HCT116 (cell line): ENCODE measurements around the gene CSDE1.

Source experiments
- CEBPB ChIP-seq: IDR thresholded peaks from 2 replicates; pipeline ENCODE4 v1.6.1; 2012; ENCODE audit warnings: low read depth
- CTCF ChIP-seq, 3 experiments: fragments of 200-600 bp in 1 of 3; sonication (generic) in 1 of 3; IDR thresholded peaks in 2 of 3; conservative IDR thresholded peaks in 1 of 3; 2 replicates each; pipeline ENCODE4 v1.5.1; 2012 to 2017; ENCODE audit warnings: low read depth in 2 of 3, low read length in 2 of 3, antibody characterized with exemption in 1 of 3, borderline replicate concordance in 1 of 3, control low read depth in 1 of 3, mild to moderate bottlenecking in 1 of 3, mixed read lengths in 1 of 3, mixed run types in 1 of 3, moderate library complexity in 1 of 3; ENCODE audit not compliant: insufficient read depth in 1 of 3
- EZH2 ChIP-seq: fragments of 200-600 bp; sonication (generic); IDR thresholded peaks from 2 replicates; pipeline ENCODE4 v1.6.1; 2017; ENCODE audit warnings: antibody characterized with exemption, mixed run types
- JUND ChIP-seq: IDR thresholded peaks from 2 replicates; pipeline ENCODE4 v1.6.1; 2012
- POLR2A ChIP-seq: IDR thresholded peaks from 2 replicates; pipeline ENCODE4 v1.7.0; 2011; ENCODE audit warnings: borderline replicate concordance; ENCODE audit not compliant: insufficient read depth, insufficient read length; ENCODE audit errors: extremely low read depth
- POLR2AphosphoS5 ChIP-seq: IDR thresholded peaks from 2 replicates; pipeline ENCODE4 v1.6.1; 2011; ENCODE audit warnings: mild to moderate bottlenecking, low read depth, low read length, moderate library complexity
- RAD21 ChIP-seq: IDR thresholded peaks from 2 replicates; pipeline ENCODE4 v1.6.1; 2012; ENCODE audit warnings: low read depth, mild to moderate bottlenecking
- REST ChIP-seq: IDR thresholded peaks from 2 replicates; pipeline ENCODE4 v1.6.1; 2012; ENCODE audit warnings: low read depth
- SIN3A ChIP-seq: IDR thresholded peaks from 2 replicates; pipeline ENCODE4 v1.6.1; 2012; ENCODE audit warnings: low read depth
- SP1 ChIP-seq: IDR thresholded peaks from 2 replicates; pipeline ENCODE4 v1.6.1; 2012; ENCODE audit warnings: low read depth
- ZNF274 ChIP-seq: fragments of 200-500 bp; sonication (Bioruptor generic); IDR thresholded peaks from 2 replicates; pipeline ENCODE4 v1.6.1; 2014; ENCODE audit warnings: mild to moderate bottlenecking, low read depth, low read length, inconsistent platforms

GRCh38 chr1:114692947-114693346 lies 64.8 kb downstream of the CSDE1 start:
- TF ChIP-seq EZH2, result no peak
- no peak for TF ChIP-seq JUND
- no peak for TF ChIP-seq ZNF274
- no peak for TF ChIP-seq CTCF (IDR thresholded peaks at IDR 0.05 in 2 of 3, conservative IDR thresholded peaks at IDR 0.05 in 1 of 3; ENCODE audit: borderline replicate concordance in 1 of 3, insufficient read depth in 1 of 3, low read depth in 2 of 3, low read length in 2 of 3)
- no peak for TF ChIP-seq RAD21
- no peak for TF ChIP-seq CEBPB
- no peak for TF ChIP-seq POLR2A
- TF ChIP-seq POLR2AphosphoS5, result no peak
- TF ChIP-seq SP1, result no peak
- TF ChIP-seq SIN3A, result no peak
- TF ChIP-seq REST, result no peak
